ENCODE results near the gene TXNDC17.
"Not testable (repeated sequence)": the region's sequence is repeated elsewhere in the genome, so short reads cannot be mapped to it uniquely, and the experiment has no call there.

TXNDC17 gene

DNA sequence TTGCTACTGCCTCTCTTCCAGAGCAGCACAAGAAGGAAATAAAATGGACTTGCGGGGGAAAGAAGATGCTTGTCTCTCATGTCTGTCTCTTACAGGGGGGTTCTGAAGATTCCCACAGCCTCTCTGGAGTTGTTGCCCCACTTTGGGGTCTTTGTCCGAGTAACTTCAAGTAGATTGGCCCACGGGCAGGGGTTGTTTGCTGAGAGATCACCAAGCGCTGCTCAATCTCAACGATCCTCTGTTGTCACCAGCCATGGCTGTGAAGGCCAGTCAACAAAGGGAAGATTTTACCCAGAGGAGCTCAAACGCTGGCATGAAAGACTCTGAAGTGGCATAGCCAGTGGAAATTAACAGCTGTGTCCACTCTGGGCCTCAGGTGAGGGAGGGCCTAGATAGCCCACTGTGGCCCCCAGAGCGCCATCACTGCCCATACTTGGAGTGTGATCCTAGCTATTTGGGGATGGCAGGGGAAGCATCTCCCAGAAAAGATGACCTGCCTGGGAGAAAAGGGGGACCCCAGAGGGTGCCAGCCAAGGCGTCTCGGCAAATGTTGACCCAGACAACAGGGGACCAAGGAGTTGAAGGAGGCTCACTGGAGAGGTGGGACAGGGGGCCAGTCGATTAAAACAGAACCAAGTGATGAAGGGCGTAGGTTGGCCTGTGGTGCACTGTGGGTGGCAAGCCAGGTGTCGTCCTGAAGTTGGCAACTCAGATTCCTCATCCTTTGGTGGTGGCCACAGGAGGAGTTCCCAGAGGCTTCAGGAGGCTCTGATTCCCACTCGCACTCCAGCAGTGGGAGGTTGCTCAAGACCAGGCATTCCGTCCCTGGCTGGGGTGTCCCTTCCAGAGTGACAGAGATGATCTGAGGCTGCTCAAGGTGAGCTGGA is 44.3 kb downstream of the TXNDC17 start:
- DNase-seq: no peak

DNA sequence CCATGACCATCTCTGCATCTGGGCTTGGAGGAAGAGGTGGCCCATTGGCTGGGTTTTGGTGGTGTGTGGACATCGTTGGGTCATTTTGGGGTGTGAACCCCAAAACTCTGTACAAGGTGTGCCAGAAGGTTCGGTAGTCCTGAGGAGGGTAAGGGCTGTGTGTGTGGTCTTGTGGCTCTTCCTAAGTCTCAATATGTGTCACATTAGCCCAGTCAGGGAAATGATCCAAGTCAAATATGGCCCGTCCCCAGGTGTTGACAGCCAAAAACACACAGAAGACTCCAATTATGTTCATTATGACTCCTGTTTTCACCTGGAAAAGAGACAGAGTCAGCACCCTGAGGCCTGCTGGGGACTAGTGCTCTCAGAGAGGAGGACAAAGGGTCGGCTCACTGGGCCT is 45.2 kb downstream of the TXNDC17 start:
- DNase-seq: no peak

DNA sequence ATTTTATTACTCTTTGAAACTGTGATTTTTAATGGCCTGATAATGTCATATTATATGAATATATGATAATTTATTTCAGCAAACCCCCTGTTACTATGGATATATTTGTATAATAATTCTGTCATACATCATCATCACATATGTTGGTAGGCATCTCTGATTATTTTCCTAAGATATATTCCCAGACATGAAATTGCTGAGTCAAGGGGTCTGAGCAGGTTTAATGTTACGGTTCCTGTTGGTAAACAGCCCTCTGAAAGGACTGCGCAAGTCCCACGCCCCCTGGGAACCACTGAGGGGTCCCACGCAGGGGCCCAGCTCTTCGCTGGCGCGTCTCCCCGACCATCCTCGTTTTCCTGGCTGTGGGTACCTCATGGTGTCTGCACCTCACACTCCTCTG is 48.1 kb downstream of the TXNDC17 start:
- no peak for DNase-seq

DNA sequence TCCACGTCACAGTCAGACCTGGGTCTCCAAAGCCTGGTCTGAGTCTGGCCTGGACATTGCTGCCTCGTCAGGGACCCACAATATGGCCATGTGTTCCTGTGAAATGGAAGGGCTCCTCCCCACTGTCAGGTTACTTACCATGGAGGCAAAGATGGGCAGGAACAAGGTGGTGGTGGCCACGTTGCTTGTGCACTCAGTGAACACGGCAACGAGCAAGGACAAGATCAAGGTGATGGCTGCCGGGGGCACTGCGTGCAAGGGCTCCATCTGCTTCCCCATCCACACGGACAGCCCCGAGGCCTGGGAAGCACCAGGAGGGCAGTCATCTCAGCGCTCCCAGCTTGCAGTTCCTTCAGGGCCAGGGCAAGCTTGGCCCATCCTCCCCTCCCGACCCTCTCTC is 49.8 kb downstream of the TXNDC17 start:
- no peak for DNase-seq

DNA sequence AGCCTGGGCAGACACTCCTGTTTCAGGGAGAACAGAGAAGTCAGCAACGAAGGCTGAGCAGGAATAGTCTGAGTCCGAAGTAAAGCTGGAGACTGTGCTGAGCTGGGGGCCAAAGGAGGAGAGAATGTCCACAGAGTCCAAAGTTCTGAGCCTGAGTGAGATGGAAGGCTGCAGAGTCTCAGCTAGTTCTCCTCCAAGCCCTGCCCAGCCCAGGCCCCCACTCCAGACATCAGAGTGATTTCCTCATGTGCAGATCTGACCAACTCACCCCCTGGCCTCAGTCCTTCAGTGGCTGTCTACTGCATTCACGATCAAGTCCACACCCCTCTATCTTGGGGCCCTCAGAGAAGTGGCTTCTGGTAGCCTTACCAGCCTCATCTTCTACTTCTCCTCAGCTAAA is 50.7 kb downstream of the TXNDC17 start:
- no peak for DNase-seq

DNA sequence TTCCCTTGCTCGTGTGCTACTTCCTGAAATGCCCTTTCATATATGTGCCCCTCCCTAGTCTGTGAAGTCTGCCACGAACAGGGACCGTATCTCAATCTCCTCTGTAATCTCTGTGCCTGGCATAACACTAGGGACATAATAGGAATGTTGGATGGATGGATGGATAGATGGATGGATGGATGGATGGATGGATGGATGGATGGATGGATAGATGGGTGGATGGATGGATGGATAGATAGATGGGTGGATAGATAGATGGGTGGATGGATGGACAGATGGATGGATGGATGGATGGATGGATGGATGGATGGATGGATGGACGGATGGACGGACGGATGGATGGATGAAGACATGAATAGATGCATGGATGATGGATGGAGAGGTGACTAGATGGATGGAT is 51.1 kb downstream of the TXNDC17 start:
- not testable (repeated sequence) for DNase-seq
